ENCODE data around the gene UPK3BL2.
"Not testable (repeated sequence)": the region's sequence is repeated elsewhere in the genome, so short reads cannot be mapped to it uniquely, and the experiment has no call there.

UPK3BL2 gene

DNA sequence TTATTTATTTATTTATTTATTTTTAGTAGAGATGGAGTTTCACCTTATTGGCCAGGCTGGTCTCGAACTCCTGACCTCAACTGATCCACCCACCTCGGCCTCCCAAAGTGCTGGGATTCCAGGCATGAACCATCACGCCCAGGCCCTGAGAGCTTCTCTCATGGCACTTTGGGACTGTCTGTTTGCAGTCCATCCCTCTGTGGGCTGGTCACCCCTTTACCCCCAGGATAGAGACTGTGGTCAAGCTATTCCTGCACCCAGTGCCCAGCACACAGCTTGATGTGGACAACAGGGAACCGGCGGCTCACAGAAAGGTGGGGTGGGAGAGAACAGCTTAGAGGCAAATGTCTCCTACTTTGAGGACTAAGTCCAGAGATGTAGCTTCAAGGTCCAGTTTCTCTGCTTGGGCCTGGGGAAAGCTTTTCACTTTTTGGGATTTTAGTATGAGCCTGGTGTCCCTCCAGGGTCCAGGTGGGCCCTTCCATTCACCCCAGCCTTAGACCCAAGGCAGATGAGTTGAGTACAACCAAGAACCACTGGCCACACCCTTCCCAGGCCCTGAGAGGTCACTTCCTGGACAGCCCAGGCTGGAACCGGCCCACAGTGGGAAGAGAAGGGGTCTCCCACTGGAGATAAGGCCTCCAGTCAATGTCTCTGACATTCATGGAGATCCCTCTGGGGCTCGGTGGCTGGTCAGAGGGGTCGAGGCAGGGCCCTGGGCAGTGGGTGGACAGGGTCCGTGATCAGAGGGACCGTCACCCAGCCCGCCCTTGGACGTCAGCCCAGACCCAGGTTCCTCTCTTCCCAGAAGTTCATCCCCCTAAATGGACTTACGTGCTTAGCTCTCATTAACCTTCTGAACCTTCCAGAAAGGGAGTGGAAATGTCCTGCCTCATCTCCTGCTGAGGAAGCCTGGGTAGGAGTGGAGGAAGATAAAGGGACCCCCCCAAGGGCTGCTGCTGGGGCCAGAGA, 15.4 kb downstream of the UPK3BL2 start:
- not testable (repeated sequence) for DNase-seq

DNA sequence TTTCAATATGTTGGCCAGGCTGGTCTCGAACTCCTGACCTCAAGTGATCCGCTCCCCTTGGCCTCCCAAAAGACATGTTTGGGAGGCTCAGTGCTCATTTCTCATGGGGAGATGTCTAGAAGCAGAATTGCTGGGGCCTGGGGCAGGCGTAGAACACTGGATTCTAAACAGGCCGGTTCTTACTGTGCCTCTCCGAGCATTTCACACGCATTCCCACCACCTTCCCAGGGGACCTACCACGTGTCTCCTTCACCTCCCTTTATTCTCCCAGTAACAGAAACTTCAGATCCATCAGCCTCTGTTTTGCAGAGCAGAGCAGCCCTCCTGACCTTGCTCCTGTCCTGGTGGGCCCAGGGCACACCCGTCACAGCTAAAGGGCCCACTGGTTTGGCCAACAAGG, 16.3 kb downstream of the UPK3BL2 start:
- DNase-seq, result not testable (repeated sequence)

DNA sequence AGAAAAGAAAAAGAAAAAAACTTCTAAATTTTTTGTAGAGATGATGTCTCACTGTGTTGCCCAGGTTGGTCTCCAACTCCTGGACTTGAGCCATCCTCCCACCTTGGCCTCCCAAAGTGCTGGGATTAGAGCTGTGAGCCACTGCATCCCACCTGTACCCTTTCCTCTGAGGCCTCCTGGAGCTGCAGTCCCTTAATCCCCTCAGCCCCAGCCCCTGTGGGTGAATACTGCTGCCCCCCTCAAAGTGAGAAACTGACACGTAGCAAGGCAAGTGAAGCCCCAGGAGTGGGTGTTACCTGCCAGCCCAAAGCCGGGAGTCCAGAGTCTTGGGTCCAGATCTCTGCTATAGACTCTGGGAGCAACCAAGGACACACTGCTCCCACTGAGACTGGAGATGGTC, 18.7 kb downstream of the UPK3BL2 start:
- not testable (repeated sequence) for DNase-seq

DNA sequence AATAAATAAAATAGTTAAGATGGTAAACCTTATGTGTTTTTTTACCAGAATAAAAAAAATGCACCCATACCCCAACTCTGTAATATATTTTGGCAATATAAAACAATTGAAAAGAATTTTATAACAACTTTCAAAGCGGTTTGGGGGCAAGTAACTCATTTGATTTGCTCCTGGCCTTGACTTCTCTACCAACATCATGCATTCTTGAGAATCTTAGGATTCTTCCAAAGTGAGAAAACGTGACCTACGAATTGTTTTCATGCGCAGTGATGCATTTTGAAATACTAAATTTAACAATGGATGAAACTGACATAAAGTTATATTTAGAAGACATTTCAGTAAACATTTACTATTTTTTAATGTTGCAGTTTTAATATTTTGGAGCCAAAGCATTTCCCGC, 22.7 kb downstream of the UPK3BL2 start:
- not testable (repeated sequence) for DNase-seq

DNA sequence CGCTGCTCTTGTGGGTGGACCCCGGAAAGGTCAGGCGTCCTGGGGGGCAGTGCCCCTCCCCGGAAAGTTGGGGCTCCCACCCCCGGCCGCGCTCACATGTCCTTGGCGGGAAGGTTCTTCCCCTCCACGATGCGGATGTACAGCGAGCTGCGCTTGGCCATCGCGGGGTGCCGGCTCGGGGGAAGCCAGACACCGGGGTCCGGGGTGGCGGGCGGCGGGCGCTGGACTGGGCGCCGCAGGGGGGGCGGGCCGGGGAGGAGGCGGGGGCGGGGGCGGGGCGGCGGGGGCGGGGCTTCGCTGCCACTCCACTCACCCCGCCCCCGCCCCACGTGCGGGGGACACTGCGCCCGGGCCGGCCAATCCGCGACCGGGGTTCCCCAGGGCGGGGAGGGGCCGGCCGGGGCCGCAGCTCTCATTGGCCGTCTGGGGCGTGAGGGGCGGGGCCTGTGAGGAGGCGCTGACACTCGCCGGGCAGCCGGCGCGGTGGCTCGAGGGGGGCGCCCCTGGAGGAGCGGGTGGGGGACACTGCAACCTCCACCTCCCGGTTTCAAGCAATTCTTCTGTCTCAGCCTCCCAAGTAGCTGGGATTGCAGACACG, 25.8 kb downstream of the UPK3BL2 start, which contains the start of gene RASA4B:
Gene RASA4B (minus strand): TSS at position 228 of the 598 bp plus-strand sequence. CDS start 67 bp downstream, at position 161.
- DNase-seq, result not testable (repeated sequence)

DNA sequence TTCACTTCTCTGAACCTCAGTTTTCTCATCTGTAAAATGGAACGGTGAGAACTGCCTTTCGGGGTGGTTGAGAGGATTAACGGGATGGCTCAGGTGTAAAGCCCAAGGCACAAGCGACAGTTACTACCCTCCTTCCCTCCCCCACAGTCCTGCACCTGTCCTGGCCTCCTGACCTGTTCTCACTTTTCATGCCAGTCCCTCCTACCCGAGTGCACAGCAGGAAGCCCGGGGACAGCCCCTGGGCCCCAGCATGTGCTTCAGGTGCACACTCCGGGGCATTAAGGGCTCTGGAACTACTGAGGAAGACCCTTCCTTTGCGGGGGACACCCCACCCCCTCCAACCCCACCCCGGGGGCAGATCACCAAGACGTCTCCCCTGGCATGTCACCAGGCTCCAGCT, 26.5 kb downstream of the UPK3BL2 start:
- not testable (repeated sequence) for DNase-seq

DNA sequence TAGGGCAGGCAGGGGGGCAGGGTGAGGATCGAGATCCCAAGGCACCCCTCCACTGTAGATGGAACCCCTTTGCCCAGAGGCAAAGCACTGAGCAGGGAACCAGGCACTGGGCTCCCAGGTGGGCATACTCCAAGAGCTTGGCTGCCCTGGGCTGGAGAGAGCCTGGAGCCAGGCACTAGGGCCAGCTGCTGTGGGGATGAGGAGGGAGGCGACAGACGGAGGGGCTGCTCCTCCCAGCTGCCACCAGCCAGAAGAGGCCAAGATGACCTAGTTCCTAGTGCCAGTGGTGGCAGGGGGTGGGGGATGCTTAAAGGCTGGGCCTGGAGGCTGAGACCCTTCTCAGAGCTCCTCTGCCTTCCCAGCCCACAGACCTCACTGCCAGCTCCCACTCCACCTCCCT, 27.6 kb downstream of the UPK3BL2 start:
- DNase-seq, result not testable (repeated sequence)

DNA sequence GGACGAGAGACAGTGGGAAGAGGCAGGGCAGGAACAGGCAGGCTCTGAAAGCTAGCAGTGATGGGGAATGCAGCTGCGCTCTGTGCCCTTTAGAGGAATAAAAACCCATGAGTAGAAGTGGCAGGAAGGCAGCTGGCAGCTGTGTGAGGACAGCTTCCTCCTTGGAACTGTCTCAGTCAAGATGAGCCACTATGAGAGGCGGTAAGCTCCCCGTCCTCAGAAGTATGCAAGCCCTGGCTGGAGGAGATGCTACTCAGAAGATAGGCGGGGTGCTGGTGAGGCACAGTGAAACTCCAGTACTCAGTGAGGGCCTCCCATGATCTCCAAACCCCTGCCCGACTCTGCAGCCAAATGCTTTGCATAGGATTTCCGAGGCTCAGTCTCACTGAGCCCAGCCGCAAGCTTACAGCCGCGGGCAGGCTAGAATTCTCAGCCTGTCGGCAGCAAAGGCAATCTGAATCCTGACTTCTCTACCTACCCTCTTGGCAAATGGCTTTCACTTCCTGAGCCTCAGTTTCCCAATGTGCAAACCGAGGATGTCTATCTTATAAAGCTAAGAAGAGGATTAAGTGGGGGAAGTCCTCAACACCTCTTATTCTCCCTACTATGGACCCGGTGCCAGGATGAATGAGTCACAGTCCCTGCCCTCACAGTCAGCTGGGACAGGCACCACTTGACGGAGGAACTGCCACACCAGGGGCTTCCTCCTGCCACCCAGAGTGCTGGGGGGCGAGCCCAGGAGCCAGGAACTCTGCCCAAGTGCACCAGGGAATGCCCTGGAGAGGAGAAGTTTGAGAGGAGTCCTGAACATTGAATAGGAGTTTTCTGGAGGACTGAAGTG, 28.4 kb downstream of the UPK3BL2 start:
- DNase-seq, result not testable (repeated sequence)

DNA sequence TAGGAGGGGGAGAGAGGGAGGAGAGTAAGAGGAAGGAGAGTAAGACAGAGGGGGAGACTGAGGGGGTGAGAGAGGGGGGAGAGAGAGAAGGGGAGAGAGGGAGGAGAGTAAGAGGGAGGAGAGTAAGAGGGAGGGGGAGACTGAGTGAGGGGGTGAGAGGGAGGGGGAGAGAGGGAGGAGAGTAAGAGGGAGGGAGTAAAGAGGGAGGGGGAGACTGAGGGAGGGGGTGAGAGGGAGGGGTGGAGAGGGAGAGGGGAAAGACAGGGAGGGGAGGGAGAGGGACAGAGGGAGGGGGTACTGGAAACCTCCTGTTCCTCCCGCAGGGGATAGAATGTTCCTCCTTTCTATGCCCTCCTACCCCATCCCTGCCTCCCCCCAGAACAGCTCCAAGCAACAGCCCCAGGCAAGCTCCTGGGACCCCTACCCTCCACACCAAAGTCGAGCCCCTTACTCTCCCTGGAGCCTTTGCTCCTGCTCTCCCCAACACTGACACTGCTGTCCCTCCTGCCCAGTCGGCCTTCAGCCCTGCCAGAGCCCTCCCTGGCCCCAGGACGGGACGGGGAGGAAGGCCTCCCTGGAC, 30.8 kb downstream of the UPK3BL2 start:
- DNase-seq, result not testable (repeated sequence)

DNA sequence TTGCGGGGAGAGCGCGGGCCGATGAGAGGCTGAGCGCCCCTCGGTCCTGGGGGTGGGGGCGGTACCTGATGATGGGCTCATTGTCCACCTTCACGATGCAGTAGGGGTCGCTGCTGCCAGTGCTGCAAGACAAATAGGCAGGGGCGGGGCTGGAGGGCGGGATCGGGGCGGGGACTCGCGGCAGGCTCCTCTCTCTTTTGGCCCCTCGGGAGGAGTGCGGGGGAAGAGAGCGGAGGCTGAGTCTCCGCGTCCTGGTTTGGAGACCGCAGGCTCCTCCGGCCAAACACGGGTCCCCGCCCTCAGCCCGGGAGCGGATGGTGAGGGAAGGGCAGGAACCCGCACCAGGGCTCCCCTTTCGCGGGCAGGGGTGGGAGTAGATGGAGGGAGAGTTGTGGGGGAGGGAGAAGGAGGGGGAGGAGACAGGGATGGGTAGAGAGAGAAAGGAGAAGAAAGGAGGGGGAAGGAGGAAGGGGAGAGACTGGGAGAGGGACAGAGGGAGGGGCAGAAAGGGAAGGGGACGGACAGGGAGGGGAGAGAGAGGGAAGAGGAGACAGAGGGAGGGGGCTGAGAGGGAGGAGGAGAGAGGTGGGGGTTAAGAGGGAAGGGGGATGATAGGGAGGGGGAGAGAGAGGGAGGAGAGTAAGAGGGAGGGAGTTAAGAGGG, 31.5 kb downstream of the UPK3BL2 start:
- not testable (repeated sequence) for DNase-seq

DNA sequence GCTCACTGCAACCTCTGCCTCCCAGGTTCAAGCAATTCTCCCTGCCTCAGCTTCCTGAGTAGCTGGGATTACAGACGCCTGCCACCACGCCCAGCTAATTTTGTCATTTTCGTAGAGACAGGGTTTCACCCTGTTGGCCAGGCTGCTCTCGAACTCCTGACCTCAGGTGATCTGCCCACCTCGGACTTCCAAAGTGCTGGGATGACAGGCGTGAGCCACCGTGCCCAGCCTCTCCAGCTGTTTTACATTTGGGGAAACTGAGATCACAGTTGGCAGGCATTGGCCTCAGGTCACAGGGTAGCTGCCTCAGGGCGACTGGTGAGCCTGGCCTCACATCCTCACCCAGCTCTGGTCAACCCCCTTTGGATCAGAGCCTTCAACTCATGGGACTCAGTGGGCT, 32.9 kb downstream of the UPK3BL2 start:
- not testable (repeated sequence) for DNase-seq

DNA sequence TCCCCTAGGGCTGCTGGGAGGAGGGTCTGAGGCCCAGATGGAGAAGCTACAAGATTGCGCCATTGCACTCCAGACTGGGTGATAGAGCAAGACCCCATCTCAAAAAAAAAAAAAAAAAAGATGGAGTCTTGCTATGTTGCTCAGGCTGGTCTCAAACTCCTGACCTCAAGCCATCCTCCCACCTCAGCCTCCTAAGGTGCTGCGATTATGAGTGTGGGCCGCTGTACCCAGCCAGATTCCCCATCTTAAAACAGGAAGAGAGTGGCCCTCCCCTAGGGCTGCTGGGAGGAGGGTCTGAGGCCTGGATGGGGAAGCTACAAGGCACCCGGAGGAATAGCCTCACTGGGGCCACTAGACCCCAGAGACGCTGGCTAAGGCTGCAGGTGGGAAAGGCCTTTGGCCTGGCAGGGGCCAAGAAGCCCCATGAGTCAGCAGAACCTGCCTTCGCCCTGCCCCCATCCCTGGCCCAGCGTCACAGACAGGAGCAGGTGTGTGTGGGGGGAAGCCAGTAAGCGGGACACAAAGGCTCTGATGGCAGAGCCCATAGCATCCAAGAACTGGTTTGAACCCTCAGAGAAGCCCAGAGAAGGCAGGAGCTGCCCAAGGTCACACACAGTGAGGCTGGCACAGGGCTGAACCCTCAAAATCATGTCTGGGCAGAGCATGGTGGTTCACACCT, 35.9 kb downstream of the UPK3BL2 start:
- DNase-seq, result not testable (repeated sequence)

DNA sequence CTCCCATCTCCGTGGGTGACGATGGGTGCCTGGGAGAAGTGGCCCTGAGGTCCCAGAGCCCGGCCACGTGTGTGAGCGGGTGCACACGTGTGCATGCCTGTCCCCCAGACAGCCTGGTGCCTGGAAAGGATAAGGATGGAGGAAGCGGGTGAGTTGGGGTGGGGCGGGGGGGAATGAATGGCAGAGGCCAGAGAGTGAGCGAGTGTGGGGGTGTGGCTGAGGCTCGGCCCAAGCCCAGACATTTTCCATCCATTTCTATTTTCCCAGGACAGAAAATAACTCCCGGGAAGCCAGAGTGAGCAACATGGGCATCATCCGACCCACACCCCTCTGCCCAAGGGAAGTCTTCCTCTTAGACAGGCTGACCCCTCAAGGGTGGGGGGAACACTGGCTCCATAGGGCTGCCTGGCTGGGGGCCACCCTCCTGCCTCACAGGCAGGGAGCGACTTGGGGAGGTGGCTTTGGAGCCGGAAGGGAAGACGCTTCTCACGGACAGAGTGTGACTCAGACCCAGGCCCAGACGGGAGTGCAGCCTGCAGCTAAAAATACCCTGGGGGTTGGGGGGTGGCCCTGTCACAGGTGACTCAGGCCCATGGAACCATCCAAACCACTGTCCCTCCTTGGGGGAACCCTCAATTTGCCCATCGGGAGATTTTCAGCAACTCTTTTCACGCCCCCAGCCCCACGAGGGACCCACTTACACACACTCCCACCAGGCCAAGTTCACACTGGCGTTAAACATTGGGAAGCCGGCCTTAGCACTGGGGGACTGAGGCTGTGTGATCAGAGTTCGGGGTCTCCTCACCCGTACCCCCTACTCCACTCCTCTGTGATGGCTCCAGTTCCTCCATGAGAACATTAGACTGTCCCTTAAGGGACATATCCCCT, 38.0 kb downstream of the UPK3BL2 start:
- DNase-seq, result not testable (repeated sequence)

DNA sequence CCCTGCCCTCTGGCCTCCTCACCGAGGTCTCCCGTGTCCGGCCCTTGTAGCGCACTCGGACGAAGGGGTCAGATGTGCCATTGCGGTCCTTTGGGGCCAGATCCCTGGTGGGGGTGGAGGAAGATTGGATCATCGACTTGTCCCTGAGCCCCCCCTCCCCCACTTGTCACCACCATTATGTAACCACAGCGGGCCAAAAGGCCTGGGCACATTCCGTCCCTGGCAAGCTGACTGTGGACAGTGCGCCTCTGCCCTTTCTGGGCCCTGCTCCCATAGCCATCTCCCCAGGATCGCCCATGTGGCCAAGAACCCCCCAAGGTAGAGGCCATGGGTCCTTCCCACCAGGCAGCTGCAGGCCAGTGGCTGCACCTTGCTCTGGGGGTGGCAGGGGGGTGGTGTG, 40.4 kb downstream of the UPK3BL2 start:
- DNase-seq, result not testable (repeated sequence)

DNA sequence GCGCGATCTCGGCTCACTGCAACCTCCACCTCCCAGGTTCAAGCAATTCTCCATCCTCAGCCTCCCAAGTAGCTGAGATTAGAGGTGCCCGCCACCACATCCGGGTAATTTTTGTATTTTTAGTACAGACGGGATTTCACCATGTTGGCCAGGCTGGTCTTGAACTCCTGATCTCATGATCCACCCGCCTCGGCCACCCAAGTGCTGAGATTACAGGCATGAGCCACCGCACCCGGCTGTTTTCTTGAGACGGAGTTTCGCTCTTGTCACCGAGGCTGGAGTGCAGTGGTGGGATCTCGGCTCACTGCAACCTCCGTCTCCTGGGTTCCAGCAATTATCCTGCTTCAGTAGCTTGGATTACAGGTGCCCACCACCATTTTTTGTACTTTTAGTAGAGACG, 45.2 kb downstream of the UPK3BL2 start:
- not testable (repeated sequence) for DNase-seq

DNA sequence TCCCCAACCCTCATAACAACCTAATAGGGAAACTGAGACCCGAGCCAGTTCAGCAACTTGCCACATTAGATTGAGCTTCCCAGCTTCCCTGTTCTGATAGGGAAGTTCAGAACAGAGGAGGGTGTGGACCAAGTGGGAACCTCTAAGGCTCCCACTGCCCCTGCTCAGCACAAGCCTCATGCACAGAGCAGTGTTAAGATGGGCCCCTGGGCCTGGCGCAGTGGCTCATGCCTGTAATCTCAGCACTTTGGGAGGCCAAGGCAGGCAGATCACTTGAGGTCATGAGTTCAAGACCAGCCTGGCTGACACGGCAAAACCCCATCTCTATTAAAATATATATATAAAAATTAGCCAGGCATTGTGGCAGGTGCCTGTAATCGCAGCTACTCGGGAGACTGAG, 46.2 kb downstream of the UPK3BL2 start:
- DNase-seq, result not testable (repeated sequence)

DNA sequence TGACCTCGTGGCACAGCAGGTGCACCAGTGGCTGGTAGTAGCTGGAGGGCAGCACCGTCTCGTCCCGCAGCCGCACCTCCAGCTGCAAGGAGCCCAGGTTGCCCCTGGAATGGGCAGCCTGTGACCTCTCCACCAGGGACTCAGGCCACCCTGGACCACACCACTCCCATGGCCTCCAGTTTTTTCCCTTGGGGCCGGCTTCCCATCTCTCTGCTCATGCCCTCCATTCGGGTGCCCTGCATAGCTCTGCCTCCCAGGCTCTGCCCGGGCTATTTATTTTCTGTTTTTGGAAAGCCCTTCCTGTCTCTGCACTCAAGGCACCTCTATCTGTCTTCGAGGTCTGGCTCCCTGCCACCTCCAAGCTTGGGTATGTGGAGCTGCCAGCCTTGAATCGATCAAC, 46.6 kb downstream of the UPK3BL2 start:
- DNase-seq, result not testable (repeated sequence)

DNA sequence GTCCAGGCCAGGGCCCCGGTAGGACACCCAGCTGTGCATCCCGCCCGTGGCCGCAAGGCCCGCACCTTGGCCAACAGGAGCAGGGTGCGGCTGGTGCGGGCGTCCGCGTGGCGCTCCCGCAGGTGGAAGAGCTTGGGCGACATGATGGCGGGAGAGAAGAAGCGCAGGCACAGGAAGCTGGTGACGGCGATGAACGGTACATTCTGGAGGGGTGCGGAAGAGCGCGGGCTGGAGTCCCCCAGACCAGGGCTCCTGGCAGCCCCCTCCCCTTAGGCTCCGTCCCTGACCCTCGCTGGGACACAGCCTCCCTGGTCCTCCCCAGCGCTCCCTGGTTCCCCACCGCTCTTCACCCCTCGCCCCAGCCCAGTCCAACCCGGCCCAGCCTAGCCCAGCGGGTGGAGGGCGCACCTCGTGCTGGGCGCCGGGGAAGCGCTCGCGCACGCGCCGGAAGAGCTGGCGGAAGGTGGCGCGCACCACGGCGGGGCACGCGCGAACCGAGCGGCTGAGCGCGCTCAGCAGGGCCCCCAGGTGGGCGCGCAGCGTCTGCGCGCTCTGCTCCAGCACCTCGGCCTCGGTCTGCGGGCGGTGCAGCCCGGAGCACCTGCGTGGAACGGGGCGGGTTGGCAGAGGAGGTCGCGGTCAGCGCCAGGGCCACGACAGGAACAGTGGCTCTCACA, 48.9 kb downstream of the UPK3BL2 start:
- not testable (repeated sequence) for DNase-seq

DNA sequence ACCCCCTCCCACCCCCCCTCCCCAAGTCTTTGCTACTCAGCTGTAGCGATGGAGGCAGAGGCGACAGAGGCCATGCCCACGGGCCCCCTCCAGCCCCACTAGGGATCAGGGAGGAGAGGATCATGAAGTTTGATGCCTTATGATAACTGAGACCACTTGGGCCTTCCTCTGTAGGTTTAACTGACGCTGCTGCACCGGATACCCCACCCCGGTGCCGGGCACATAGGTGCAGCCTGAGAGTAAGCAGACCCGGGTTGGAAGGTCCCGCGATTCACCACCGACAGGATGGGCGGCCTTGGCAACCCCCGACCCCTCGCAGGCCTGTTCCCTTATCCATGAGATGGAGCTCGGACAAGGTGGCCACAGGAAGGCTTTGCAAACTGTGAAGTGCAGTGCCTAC, 49.5 kb downstream of the UPK3BL2 start:
- DNase-seq, result not testable (repeated sequence)
